ENCODE results near the gene PCSK2.

Gene PCSK2

DNA sequence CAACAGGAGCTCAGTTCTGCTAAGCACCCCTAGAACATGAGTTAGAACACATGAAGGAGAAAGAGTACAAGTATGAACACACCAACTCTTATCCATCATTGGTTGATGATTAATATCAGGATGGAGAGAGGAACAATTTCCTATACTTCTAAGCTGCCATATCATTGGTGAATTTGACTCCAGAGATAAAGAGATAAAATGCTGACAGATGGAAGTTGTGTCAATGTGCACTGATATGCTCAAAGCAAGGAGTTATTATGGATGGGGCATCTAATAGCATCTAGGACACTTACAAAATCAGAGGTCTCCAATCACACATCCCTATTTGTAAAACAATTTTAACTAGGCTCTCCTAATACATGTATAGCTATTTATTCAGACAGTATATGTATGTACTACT, 159.0 kb downstream of the PCSK2 start:
- no peak for ATAC-seq
- peaks cover 11% of the 10 kb centered on the region for H3K27me3 Mint-ChIP-seq
- H3K4me1 Mint-ChIP-seq: no peaks in the 10 kb centered on the region
- H3K4me3 Mint-ChIP-seq: no peak overlapping the region
- H3K9me3 Mint-ChIP-seq: no peaks in the 10 kb centered on the region
- H3K27ac Mint-ChIP-seq: no peak overlapping the region
- H3K36me3 Mint-ChIP-seq: no peaks in the 10 kb centered on the region

DNA sequence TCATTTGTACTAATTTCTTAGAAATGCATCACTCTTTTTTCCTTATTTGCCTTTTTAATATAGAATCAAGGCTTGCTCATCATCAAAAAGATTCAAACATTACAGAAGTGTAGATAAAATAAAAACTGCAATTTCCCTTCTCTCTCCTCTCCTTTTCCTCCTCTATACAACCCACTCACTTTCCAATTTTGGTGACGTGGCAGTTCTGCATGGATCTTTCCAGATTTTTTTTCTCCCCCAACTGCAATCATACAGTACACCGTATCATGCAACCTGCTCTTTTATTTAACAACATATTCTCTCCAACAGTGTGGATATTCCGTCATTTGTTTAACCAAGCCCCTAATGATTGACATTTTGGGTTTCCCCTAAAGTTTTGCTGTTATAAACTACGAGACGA, 163.8 kb downstream of the PCSK2 start:
- H3K9me3 Mint-ChIP-seq: peaks cover 3% of the 10 kb centered on the region
- no peaks in the 10 kb centered on the region for H3K4me1 Mint-ChIP-seq
- no peak overlapping the region for H3K27ac Mint-ChIP-seq
- H3K36me3 Mint-ChIP-seq: no peaks in the 10 kb centered on the region
- ATAC-seq: no peak
- H3K4me3 Mint-ChIP-seq: no peak overlapping the region
- H3K27me3 Mint-ChIP-seq: peaks cover 11% of the 10 kb centered on the region

DNA sequence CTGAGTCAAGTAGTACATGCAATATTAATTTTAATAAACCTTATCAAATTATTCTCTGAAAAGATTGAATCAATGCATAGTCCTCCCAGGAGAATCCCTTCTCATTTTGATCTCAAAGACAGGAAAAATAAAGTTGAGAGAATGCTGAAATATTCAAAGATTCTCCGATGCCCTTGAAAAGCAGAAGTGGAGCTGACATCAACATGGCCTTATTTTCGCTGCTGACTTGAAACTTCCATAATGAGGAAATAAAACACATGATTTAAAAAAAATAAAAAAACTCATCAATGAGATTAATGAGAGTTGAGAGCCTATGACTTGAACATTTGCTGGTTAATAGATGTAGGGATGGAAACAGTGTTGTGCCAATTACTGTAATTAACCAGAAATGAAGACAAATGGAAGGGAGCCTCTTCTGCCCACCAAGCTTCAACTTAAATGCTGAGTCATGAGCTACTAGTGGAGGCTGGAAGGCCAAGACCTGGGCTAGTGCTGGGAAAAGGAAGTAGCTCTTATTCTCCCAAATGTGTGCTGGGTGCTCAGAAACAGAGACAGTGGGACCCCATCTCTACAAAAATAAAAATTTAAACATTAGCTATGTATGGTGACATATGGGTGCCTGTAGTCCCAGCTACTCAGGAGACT, 164.4 kb downstream of the PCSK2 start:
- no peaks in the 10 kb centered on the region for H3K4me1 Mint-ChIP-seq
- H3K9me3 Mint-ChIP-seq: peaks cover 3% of the 10 kb centered on the region
- no peaks in the 10 kb centered on the region for H3K36me3 Mint-ChIP-seq
- H3K27me3 Mint-ChIP-seq: peaks cover 11% of the 10 kb centered on the region
- no peak overlapping the region for H3K27ac Mint-ChIP-seq
- no peak overlapping the region for H3K4me3 Mint-ChIP-seq
- no peak for ATAC-seq

DNA sequence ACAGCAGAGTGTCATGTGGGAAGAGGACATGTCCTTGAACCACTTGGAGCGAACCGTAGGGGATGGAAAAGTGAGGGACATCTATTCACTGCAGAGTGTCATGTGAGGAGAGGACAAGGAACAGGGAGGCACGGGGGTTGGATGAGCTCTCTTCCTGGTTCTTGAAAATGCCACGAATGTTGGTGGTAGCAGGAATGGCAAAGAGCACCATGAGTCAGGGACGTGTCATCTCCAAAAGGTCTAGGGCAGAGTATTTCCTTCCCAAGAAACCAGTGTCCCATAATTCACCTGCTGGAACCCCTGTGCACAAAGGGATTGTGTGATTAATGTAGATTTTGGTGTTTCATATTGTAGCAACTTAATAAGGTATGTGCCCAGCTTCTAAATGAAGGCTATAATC, 167.6 kb downstream of the PCSK2 start:
- H3K4me1 Mint-ChIP-seq: no peaks in the 10 kb centered on the region
- no peaks in the 10 kb centered on the region for H3K36me3 Mint-ChIP-seq
- H3K4me3 Mint-ChIP-seq: no peak overlapping the region
- H3K27ac Mint-ChIP-seq: no peak overlapping the region
- peaks cover 3% of the 10 kb centered on the region for H3K9me3 Mint-ChIP-seq
- no peak for ATAC-seq
- peaks cover 9% of the 10 kb centered on the region for H3K27me3 Mint-ChIP-seq

DNA sequence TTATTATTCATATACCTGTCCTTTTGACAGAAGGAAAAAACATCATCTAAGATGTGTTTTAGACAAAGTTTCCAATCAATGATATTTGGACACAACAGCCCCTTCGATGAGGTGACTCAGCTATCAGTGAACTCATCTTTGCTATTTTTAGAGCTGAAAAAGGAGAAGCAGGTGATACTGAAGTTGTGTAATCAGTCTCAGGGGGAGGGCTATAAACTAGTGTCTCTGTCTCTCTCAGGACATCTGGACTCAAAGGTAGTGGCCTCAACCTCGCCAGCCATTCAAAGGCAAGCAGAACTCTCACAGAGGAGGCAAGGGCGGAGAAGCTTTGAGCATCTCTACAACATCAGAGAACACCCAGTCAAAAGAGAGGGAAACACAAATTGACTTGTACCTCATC, 168.9 kb downstream of the PCSK2 start:
- ATAC-seq: no peak
- Mint-ChIP-seq H3K9me3 (peaks cover 6% of the 10 kb centered on the region), H3K27me3 (peaks cover 9% of the 10 kb centered on the region), H3K27ac (no peak overlapping the region), H3K4me3 (no peak overlapping the region), H3K36me3 (no peaks in the 10 kb centered on the region), H3K4me1 (no peaks in the 10 kb centered on the region)

DNA sequence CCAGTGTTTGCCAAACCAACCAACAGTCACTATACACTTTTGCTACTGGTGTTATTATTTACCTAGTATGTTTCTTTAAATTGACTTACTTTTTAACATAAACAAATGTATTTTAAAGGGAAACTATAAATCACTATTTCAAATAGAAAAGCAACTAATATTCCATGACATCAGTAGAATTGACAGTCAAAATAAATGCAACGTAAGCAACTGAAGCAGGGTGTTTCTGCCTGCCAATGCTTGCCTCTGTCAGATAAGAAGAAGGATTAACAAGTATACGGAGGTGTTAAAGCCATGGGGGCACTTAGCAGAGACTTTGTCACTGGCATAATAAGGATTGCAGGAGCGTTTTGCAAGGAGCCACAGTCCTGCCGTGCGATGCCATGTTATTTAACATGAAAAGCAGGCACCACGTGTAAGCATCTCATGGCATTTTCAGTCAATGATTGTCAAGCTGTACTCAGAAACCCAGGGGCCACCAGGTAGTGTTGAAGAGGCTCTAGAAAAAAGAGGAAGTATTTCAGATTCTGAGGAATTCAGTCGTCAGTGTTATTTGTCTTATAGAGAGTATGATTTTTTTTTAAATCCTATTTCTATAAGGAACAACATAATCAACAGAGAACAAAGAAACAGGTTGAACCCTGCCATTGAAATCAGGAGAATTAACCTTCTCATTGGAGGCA, 172.6 kb downstream of the PCSK2 start:
- Mint-ChIP-seq H3K27me3 (peaks cover 25% of the 10 kb centered on the region), H3K36me3 (no peaks in the 10 kb centered on the region), H3K4me3 (no peak overlapping the region), H3K4me1 (no peaks in the 10 kb centered on the region), H3K9me3 (peaks cover 2% of the 10 kb centered on the region), H3K27ac (no peak overlapping the region)
- ATAC-seq: no peak

DNA sequence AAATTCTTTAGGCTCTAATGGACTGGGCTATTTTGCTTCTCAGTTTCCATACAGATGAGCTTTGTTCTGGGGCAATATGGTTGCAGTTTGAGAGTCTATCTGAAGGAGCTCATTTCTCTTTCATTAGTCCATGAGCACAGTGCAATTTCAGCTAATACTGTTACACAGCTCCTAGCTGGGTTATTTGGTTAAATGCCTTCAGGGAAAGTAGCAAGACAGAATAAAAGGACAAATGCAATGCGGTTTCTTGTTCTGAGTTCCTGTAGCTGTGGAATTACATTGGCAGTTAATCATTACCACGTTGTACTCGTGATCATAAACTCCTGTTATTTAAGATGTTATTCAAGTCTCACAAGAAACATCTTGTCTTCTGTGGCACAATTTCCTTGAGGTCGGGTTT, 176.6 kb downstream of the PCSK2 start:
- no peak for ATAC-seq
- Mint-ChIP-seq H3K27me3 (peaks cover 33% of the 10 kb centered on the region), H3K4me3 (no peak overlapping the region), H3K27ac (no peak overlapping the region), H3K4me1 (no peaks in the 10 kb centered on the region), H3K36me3 (no peaks in the 10 kb centered on the region), H3K9me3 (peaks cover 2% of the 10 kb centered on the region)

DNA sequence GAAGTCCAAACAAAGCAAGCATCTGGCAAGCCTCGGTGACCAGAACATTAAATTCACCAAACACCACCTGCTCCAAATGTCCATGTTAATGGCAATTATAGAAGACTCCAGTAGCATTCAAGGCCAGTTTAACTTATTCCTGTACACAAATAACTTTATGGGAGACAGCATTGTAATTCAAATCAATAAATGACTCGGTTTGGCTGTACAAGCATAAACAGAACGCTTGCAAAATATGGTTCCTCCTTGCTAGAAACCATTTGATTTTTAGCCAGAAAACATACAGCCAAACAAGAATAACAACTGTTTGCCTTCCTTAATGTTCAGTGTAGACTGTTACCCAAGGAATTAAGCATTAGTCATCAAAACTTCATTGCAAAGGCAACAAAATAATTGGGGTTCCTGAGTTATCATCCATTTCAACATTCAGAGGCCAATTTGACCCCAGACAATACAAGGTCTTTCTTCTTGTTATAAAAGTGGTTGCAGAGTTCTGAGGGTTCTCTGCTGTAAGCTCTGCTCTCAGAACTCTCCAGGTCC, 179.3 kb downstream of the PCSK2 start:
- Mint-ChIP-seq H3K36me3 (no peaks in the 10 kb centered on the region), H3K27ac (no peak overlapping the region), H3K4me1 (no peaks in the 10 kb centered on the region), H3K9me3 (no peaks in the 10 kb centered on the region), H3K4me3 (no peak overlapping the region), H3K27me3 (peaks cover 33% of the 10 kb centered on the region)
- ATAC-seq: no peak

DNA sequence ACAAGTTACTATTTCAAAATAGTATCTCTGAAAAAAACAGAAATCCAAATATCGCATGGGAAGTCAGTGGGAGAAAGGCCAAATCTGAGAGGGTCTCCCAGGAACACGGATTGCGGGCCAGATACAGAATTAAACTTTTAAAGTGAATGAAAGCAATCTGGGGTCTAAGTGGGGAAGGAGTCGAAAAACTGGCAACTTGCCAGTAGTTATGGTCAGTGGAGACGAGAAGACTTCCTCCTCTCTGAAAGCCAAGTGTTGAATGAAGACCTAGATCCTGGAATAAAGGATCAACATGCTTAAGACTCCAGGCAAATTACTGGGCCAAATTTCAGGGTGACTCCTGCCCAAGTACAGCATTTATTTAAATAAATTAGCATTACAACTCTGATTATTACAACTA, 180.7 kb downstream of the PCSK2 start:
- Mint-ChIP-seq H3K9me3 (peaks cover 5% of the 10 kb centered on the region), H3K36me3 (no peaks in the 10 kb centered on the region), H3K27me3 (peaks cover 28% of the 10 kb centered on the region), H3K4me1 (no peaks in the 10 kb centered on the region), H3K27ac (no peak overlapping the region), H3K4me3 (no peak overlapping the region)
- no peak for ATAC-seq

DNA sequence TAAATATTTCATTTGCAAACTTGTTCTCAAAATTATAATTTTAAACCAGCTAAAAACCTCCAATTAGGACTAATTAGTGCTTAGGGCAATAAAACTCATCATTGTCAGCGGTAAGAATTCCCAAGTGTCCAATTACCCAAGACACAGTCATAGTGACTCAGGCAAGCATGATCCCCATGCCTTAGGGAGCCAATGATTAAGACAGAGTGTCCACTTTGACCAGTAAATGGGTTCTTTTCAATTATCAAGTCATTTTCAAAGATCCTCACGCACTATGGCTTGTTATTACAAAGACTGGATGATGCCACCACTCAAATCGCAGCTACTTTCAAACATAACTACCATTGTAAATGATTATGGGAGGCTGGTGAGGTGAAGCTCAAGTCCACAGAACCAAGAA, 190.4 kb downstream of the PCSK2 start:
- H3K36me3 Mint-ChIP-seq: no peaks in the 10 kb centered on the region
- H3K4me1 Mint-ChIP-seq: no peaks in the 10 kb centered on the region
- no peak overlapping the region for H3K27ac Mint-ChIP-seq
- ATAC-seq: no peak
- no peak overlapping the region for H3K4me3 Mint-ChIP-seq
- H3K27me3 Mint-ChIP-seq: no peaks in the 10 kb centered on the region
- peaks cover 12% of the 10 kb centered on the region for H3K9me3 Mint-ChIP-seq

DNA sequence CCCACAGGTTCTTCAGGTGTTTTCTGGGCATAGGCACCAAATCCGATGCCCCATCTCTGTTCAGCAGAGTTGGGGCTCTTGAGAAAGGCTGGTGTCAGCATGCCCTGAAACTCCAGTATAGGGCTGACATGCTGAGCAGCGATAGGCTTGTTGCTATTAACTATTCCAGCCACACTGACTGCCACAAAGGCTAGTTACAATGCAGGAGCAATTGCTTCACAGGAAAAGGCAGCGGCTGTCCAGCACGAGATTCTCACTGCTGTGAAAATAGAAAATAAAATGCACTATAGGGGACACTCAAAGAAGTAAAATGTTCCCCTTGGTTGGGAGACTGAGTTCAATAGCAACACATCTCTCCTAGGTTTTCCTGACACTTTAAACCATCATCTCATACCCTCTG, 191.9 kb downstream of the PCSK2 start:
- ATAC-seq: no peak
- H3K36me3 Mint-ChIP-seq: no peaks in the 10 kb centered on the region

DNA sequence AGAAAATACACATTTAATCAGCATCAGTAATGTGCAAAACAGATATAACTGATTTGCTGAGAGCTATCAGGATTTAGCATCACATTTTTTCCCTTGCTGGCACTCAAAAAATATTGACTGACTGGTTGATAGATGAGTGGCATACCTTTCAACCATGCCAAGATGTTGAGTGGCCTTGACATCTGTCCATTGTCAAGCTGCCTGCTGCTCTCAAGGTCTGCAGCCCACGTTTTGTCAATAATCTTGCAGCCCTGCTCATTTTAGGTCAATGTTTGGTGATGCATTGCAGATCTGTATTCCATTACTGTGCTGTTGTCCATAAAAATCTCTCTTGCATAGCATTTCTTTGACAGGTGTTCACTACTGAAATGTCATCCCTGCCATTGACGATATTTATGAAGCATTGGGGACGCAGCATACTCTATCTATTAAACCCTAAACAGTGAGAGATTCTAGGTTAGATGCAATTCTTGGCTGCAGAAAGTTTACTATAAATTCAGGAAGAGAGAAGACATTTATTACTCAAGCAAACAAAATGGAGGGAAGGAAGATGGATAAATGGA, 192.7 kb downstream of the PCSK2 start:
- Mint-ChIP-seq H3K4me1 (no peaks in the 10 kb centered on the region), H3K36me3 (no peaks in the 10 kb centered on the region), H3K27me3 (no peaks in the 10 kb centered on the region), H3K27ac (no peak overlapping the region), H3K4me3 (no peak overlapping the region), H3K9me3 (no peaks in the 10 kb centered on the region)
- ATAC-seq: no peak

More for the DNA sequence above, 191.9 kb downstream of the PCSK2 start:
- no peaks in the 10 kb centered on the region for H3K4me1 Mint-ChIP-seq
- no peaks in the 10 kb centered on the region for H3K27me3 Mint-ChIP-seq
- H3K27ac Mint-ChIP-seq: no peak overlapping the region
- H3K4me3 Mint-ChIP-seq: no peak overlapping the region
- H3K9me3 Mint-ChIP-seq: peaks cover 6% of the 10 kb centered on the region

DNA sequence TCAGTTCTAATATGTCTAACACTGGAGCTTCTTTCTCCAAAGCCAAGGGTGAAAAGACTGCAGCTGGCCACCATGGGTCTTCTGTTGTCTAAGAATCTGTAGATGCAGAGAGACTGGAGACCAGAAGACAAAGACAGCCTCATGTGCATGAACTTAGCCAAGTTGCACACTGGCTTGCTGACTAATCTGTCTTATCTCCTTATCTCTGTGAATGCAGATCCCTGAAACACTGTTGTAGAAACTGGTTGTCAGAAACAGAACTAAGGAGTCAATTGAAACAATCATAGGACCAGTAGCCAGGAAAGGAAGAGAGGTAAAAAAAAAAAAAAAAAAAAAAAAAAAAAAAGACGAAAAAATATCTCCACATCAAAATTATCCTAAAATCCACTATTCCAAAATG, 194.7 kb downstream of the PCSK2 start:
- no peaks in the 10 kb centered on the region for H3K36me3 Mint-ChIP-seq
- no peak overlapping the region for H3K4me3 Mint-ChIP-seq
- H3K9me3 Mint-ChIP-seq: no peaks in the 10 kb centered on the region
- H3K27me3 Mint-ChIP-seq: no peaks in the 10 kb centered on the region
- no peak for ATAC-seq
- no peak overlapping the region for H3K27ac Mint-ChIP-seq
- H3K4me1 Mint-ChIP-seq: no peaks in the 10 kb centered on the region

DNA sequence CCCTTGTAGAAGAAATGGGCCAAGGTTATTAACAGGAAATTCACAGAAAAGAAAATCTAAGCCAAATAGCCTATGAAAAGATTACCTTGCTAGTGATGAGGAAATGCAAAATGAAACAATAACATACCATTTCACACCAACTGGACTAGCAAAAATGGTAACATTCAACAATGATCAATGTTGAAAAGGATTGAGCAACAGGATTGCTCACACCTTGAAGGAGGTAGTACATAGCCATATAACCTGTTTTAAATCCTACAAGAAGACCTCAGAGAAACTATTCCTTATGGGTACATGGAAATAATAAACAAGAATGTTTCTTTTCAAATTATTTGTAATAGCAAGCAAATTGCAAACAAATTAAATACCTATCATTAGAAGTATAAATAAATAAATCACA, 196.9 kb downstream of the PCSK2 start:
- no peak overlapping the region for H3K27ac Mint-ChIP-seq
- H3K27me3 Mint-ChIP-seq: no peaks in the 10 kb centered on the region
- H3K4me3 Mint-ChIP-seq: no peak overlapping the region
- no peaks in the 10 kb centered on the region for H3K9me3 Mint-ChIP-seq
- H3K36me3 Mint-ChIP-seq: no peaks in the 10 kb centered on the region
- no peak for ATAC-seq
- no peaks in the 10 kb centered on the region for H3K4me1 Mint-ChIP-seq

DNA sequence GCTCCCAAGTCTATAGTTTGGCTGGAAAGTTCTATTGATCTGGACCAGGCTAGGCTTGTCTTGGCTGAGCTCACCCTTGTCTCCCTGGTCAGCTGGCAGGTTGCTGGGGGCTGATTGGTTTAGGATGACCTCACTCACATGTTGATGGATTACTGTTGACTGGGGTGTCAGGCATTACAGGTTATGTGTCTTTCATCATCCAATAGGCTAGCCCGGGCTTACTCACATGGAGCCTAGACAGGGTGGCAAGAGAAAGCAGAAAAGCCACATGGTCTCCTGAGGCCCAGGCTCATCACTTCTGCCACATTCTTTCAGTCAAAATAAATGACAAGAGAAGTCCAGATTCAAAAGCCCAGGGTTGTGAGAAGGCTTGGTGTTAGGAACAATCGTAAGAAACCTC, 200.8 kb downstream of the PCSK2 start:
- H3K9me3 Mint-ChIP-seq: no peaks in the 10 kb centered on the region
- no peaks in the 10 kb centered on the region for H3K4me1 Mint-ChIP-seq
- no peak overlapping the region for H3K27ac Mint-ChIP-seq
- H3K27me3 Mint-ChIP-seq: peaks cover 14% of the 10 kb centered on the region
- no peak for ATAC-seq
- no peak overlapping the region for H3K4me3 Mint-ChIP-seq
- H3K36me3 Mint-ChIP-seq: no peaks in the 10 kb centered on the region
